A673 (cell line): Measurements from ENCODE around the gene IGF2R. TPM values are rescaled to one million over a fixed set of nuclear protein-coding genes. Genes with fewer than 3 reads are reported as not detected.

Experiments used
- BruUV-seq: library from RNA; stranded (reverse); fragments of 400-500 nt; replicated peaks from 2 replicates; lab custom pipeline; 2021; lab: Mats Ljungman, UMichigan
- CTCF ChIA-PET: fragments of 300-600 bp; sonication (Branson Sonifier 250); formaldehyde crosslinking; loops from one replicate; lab custom pipeline; 2022; ENCODE audit warnings: antibody characterized with exemption; lab: Charles Lee
- POLR2A ChIA-PET: fragments of 300-600 bp; sonication (Branson Sonifier 250); formaldehyde crosslinking; loops from one replicate; lab custom pipeline; 2022; ENCODE audit warnings: antibody characterized with exemption; ENCODE audit not compliant: low non-redundant PET; lab: Charles Lee
- DNase-seq: peaks from one replicate; pipeline ENCODE4 v3.0.0-alpha.2; 2015; ENCODE audit warnings: low spot score
- H3K27ac ChIP-seq: fragments of 200-600 bp; sonication (generic); 2 replicates; pipeline ENCODE4 v1.5.1; 2016; ENCODE audit warnings: mixed run types, low read depth, mild to moderate bottlenecking, mixed read lengths, antibody characterized with exemption, low read length; ENCODE audit not compliant: poor library complexity, severe bottlenecking
- H3K27me3 ChIP-seq: fragments of 200-600 bp; sonication (generic); replicated peaks from 2 replicates; pipeline ENCODE4 v1.6.1; 2017; ENCODE audit warnings: mixed run types, low read depth, mild to moderate bottlenecking, mixed read lengths, antibody characterized with exemption, low read length; ENCODE audit not compliant: insufficient read depth, poor library complexity
- H3K36me3 ChIP-seq: fragments of 200-600 bp; sonication (generic); 2 replicates; pipeline ENCODE4 v1.6.1; 2016; ENCODE audit warnings: mixed run types, mild to moderate bottlenecking, mixed read lengths, antibody characterized with exemption, low read length; ENCODE audit not compliant: insufficient read depth, poor library complexity, severe bottlenecking
- H3K4me1 ChIP-seq: fragments of 200-600 bp; sonication (generic); 2 replicates; pipeline ENCODE4 v1.6.1; 2017; ENCODE audit warnings: mixed run types, mild to moderate bottlenecking, mixed read lengths, antibody characterized with exemption, low read length; ENCODE audit not compliant: insufficient read depth, poor library complexity, severe bottlenecking
- H3K4me3 ChIP-seq: fragments of 200-600 bp; sonication (generic); 2 replicates; pipeline ENCODE4 v1.5.1; 2016; ENCODE audit warnings: low read depth, mixed run types, mild to moderate bottlenecking, mixed read lengths, low read length; ENCODE audit not compliant: poor library complexity, severe bottlenecking
- H3K9me3 ChIP-seq: fragments of 200-600 bp; sonication (generic); 2 replicates; pipeline ENCODE4 v1.6.1; 2016; ENCODE audit warnings: mixed run types, low read depth, mild to moderate bottlenecking, mixed read lengths, antibody characterized with exemption, low read length; ENCODE audit not compliant: poor library complexity, severe bottlenecking
- EZH2 ChIP-seq: fragments of 200-600 bp; sonication (generic); IDR thresholded peaks from 2 replicates; pipeline ENCODE4 v1.6.1; 2017; ENCODE audit warnings: borderline replicate concordance, low read depth, mild to moderate bottlenecking, mixed read lengths, antibody characterized with exemption, low read length; ENCODE audit not compliant: poor library complexity, severe bottlenecking
- intact Hi-C: fragments of 100-400 bp; cut with micrococcal nuclease; formaldehyde crosslinking; loops from one replicate; pipeline ENCODE4 v1.10.0; 2022; ENCODE audit not compliant: unreplicated experiment
- total RNA-seq: library from RNA; stranded (reverse); gene quantifications from 2 replicates; pipeline ENCODE4 v1.2.3, GENCODE V29; 2021
- TF ChIP-seq, protein P1 (sequence below): fragments of 300-800, 200-600 bp; sonication (generic); conservative IDR thresholded peaks from 2 replicates; pipeline ENCODE4 v1.5.1; 2017; ENCODE audit warnings: low read depth, mild to moderate bottlenecking, antibody characterized with exemption, low read length, moderate library complexity, mixed read lengths

IGF2R gene
- total RNA-seq, 1 experiment from 2014 or later, result 67.4 TPM

DNA sequence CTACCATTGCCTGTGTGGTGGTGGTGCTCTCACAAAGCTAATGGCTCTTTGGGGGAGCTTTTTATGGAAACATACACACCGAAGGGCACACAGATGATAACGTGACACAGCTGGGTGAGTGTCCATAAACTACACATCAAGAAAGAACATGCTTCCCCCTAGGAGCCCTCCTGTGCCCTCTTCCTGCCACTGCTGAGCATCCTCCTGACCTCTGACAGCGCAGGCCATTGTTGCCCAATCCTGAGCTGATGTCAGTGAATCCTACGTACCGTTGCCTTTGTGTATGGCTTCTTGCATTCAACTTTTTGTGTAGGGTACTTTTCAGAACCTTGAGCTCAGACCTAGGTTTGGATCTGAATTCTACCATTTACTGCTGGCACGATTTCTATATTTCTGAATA lies 86.9 kb downstream of the IGF2R start:
- no peak overlapping the region for H3K27ac ChIP-seq
- no peaks in the 10 kb centered on the region for H3K4me1 ChIP-seq
- no peak for DNase-seq
- POLR2A ChIA-PET, result no interaction called here
- no peak for TF ChIP-seq EZH2
- TF ChIP-seq, protein P1, sequence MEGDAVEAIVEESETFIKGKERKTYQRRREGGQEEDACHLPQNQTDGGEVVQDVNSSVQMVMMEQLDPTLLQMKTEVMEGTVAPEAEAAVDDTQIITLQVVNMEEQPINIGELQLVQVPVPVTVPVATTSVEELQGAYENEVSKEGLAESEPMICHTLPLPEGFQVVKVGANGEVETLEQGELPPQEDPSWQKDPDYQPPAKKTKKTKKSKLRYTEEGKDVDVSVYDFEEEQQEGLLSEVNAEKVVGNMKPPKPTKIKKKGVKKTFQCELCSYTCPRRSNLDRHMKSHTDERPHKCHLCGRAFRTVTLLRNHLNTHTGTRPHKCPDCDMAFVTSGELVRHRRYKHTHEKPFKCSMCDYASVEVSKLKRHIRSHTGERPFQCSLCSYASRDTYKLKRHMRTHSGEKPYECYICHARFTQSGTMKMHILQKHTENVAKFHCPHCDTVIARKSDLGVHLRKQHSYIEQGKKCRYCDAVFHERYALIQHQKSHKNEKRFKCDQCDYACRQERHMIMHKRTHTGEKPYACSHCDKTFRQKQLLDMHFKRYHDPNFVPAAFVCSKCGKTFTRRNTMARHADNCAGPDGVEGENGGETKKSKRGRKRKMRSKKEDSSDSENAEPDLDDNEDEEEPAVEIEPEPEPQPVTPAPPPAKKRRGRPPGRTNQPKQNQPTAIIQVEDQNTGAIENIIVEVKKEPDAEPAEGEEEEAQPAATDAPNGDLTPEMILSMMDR, result no peak
- H3K27me3 ChIP-seq, result no peaks in the 10 kb centered on the region
- peaks cover 56% of the 10 kb centered on the region for H3K36me3 ChIP-seq
- H3K9me3 ChIP-seq, result no peaks in the 10 kb centered on the region
- H3K4me3 ChIP-seq, result no peak overlapping the region
- no TSS peak for BruUV-seq
- CTCF ChIA-PET, result no interaction called here
- intact Hi-C loops, result no loop called here

DNA sequence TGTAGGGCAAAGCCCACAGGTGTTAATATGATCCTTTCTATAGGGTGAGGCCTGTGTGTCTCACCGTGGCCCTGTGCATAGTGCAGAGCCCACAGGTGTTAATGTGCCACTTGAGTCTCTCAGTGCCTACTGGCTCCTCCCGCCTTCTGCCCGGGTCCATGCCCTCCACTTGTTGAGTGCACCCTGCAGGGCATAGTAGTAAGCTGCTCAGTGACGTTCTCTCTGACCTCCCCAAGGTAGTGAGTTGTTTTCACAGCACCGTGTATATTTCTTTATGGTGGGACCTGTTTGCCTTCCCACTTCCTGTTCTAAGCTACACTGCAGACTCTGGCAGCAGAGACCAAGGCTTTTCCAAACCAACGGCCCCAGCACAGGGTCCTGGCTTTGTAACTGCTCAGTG lies 88.2 kb downstream of the IGF2R start:
- no peak for TF ChIP-seq EZH2
- TF ChIP-seq, protein P1, result no peak
- ChIA-PET POLR2A (no interaction called here), CTCF (no interaction called here)
- Histone ChIP-seq H3K27ac (no peak overlapping the region), H3K4me1 (no peaks in the 10 kb centered on the region), H3K9me3 (no peaks in the 10 kb centered on the region), H3K4me3 (no peak overlapping the region), H3K27me3 (no peaks in the 10 kb centered on the region), H3K36me3 (peaks cover 53% of the 10 kb centered on the region)
- BruUV-seq, result no TSS peak
- intact Hi-C loops, result no loop called here
- no peak for DNase-seq

DNA sequence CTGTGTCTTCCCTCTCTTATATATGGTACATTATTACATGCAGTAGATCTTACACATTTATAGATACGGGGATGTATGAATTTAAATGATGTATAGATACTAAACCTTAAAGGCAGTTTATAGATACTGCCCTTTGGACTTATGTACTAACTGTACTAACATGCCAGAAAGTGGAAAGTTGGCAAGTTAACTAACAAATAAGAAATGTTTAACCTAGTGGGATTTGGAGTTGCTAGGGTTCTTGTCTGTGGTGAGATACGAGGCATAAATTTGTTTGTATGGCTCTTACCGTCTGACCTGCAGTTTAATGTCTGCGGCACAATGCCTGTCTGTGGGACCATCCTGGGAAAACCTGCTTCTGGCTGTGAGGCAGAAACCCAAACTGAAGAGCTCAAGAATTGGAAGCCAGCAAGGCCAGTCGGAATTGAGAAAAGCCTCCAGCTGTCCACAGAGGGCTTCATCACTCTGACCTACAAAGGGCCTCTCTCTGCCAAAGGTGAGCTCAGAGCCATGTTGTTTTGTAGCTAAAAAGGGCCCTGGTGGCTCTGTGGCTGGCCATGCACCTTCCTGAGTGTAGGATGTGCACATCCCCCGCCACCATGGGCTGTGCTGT lies 89.8 kb downstream of the IGF2R start:
- POLR2A ChIA-PET, result no interaction called here

More for the DNA sequence above, 89.8 kb downstream of the IGF2R start:
- Histone ChIP-seq H3K9me3 (no peaks in the 10 kb centered on the region), H3K4me1 (no peaks in the 10 kb centered on the region), H3K27me3 (no peaks in the 10 kb centered on the region), H3K36me3 (peaks cover 56% of the 10 kb centered on the region), H3K4me3 (no peak overlapping the region), H3K27ac (no peak overlapping the region)
- CTCF ChIA-PET, result no interaction called here
- BruUV-seq, result no TSS peak
- TF ChIP-seq, protein P1, result no peak
- TF ChIP-seq EZH2, result no peak
- no peak for DNase-seq
- intact Hi-C loops, result no loop called here
